Choroid plexus epithelial cell (primary cell): ENCODE results near the gene HLA-DRB5.

ENCODE experiments used
- DNase-seq: peaks from one replicate; pipeline ENCODE4 v3.0.0-alpha.2; 2010; ENCODE audit warnings: low read depth
- H3K4me3 ChIP-seq: 2 replicates; pipeline ENCODE4 v1.5.1; 2011; ENCODE audit warnings: low read depth, mild to moderate bottlenecking, control low read depth, low read length, moderate library complexity
- CTCF ChIP-seq: conservative IDR thresholded peaks from 2 replicates; pipeline ENCODE4 v1.5.1; 2011; ENCODE audit warnings: low read depth, mild to moderate bottlenecking, control low read depth, inconsistent platforms, low read length, moderate library complexity

The HLA-DRB5 gene

GRCh38 chr6:32565511-32565910 is 35.4 kb upstream of the HLA-DRB5 start:
- no peak overlapping the region for H3K4me3 ChIP-seq
- TF ChIP-seq CTCF: no peak
- no peak for DNase-seq

- no peak for TF ChIP-seq CTCF
- DNase-seq: no peak
- H3K4me3 ChIP-seq: no peak overlapping the region
These were observed 32.9 kb upstream of the HLA-DRB5 start for GRCh38 chr6:32562940-32563339.

GRCh38 chr6:32559747-32560146 is 29.7 kb upstream of the HLA-DRB5 start:
- H3K4me3 ChIP-seq: no peak overlapping the region
- no peak for TF ChIP-seq CTCF
- no peak for DNase-seq

- TF ChIP-seq CTCF: no peak
- H3K4me3 ChIP-seq: no peak overlapping the region
- no peak for DNase-seq
These were observed 28.5 kb upstream of the HLA-DRB5 start for GRCh38 chr6:32558426-32559057.

- no peak overlapping the region for H3K4me3 ChIP-seq
- DNase-seq: no peak
- TF ChIP-seq CTCF: no peak
These were observed 24.3 kb upstream of the HLA-DRB5 start for GRCh38 chr6:32554116-32554965.

GRCh38 chr6:32553037-32553742 is 23.1 kb upstream of the HLA-DRB5 start:
- DNase-seq: no peak
- H3K4me3 ChIP-seq: no peak overlapping the region
- no peak for TF ChIP-seq CTCF
